Muscle of leg (tissue), 11 donors: Measurements from ENCODE around the gene SLC39A11. TPM values are rescaled to one million over a fixed set of nuclear protein-coding genes. Genes with fewer than 3 reads are reported as not detected.
"Not testable (repeated sequence)": the region's sequence is repeated elsewhere in the genome, so short reads cannot be mapped to it uniquely, and the experiment has no call there.

Experiments
- DNase-seq: peaks from one replicate; pipeline ENCODE4 v3.0.0; 2013
- H3K27ac ChIP-seq: one replicate; pipeline ENCODE4 v1.5.1; 2013; ENCODE audit warnings: mild to moderate bottlenecking, low read length, control low read depth
- H3K27me3 ChIP-seq: one replicate; pipeline ENCODE4 v1.6.1; 2013; ENCODE audit warnings: low read length; ENCODE audit not compliant: control insufficient read depth, insufficient read depth
- H3K36me3 ChIP-seq: one replicate; pipeline ENCODE4 v1.6.1; 2013; ENCODE audit warnings: low read length; ENCODE audit not compliant: control insufficient read depth, insufficient read depth
- H3K4me1 ChIP-seq: one replicate; pipeline ENCODE4 v1.6.1; 2013; ENCODE audit warnings: low read length; ENCODE audit not compliant: control insufficient read depth, insufficient read depth
- H3K4me3 ChIP-seq: one replicate; pipeline ENCODE4 v1.5.1; 2013; ENCODE audit warnings: low read length, control low read depth
- H3K9me3 ChIP-seq: replicated peaks from 2 replicates; pipeline ENCODE4 v1.6.1; 2013; ENCODE audit warnings: low read depth, low read length; ENCODE audit not compliant: control insufficient read depth
- WGBS: methylation state at CpG from one replicate; pipeline ENCODE4 v1.1.5; 2013; ENCODE audit warnings: missing lambda C conversion rate; ENCODE audit not compliant: insufficient coverage; 5-methylcytosine and 5-hydroxymethylcytosine counted together
- polyA plus RNA-seq, 8 donors: library from polyadenylated mRNA; unstranded; fragments of 120-200 nt; gene quantifications; one replicate each; pipeline versions ENCODE4 v1.2.1 to v1.2.3, GENCODE V29; 2013; ENCODE audit warnings: inconsistent platforms in 1 of 8, low replicate concordance in 1 of 8; ENCODE audit not compliant: insufficient read length in 8 of 8, insufficient read depth in 1 of 8
- total RNA-seq: library from RNA; stranded (reverse); fragments of 120-200 nt; gene quantifications from one replicate; pipeline ENCODE4 v1.2.4, GENCODE V29; 2013

Gene SLC39A11
- total and polyA plus RNA-seq, 9 donors, result 8.7 to 13.6 (median 10.0) TPM

- not testable (repeated sequence) for H3K27ac ChIP-seq, H3K27me3 ChIP-seq, H3K9me3 ChIP-seq, DNase-seq, H3K36me3 ChIP-seq, H3K4me1 ChIP-seq, H3K4me3 ChIP-seq
- 90% methylated on average over 2 of the region's 8 CpGs for WGBS
Measured at GRCh38 chr17:73097973-73098765, 5.7 kb upstream of the SLC39A11 start.

GRCh38 chr17:73096866-73097265, 4.4 kb upstream of the SLC39A11 start:
- no peak overlapping the region for H3K27ac ChIP-seq
- WGBS, result 89% methylated on average over 3 of the region's 6 CpGs

GRCh38 chr17:73096211-73096610, 3.7 kb upstream of the SLC39A11 start:
- no peak overlapping the region for H3K4me3 ChIP-seq
- H3K9me3 ChIP-seq, result no peaks in the 10 kb centered on the region
- peaks cover 12% of the 10 kb centered on the region for H3K4me1 ChIP-seq
- H3K27me3 ChIP-seq, result peaks cover 2% of the 10 kb centered on the region
- H3K36me3 ChIP-seq, result no peaks in the 10 kb centered on the region
- no peak for DNase-seq
- WGBS, result 86% methylated on average over 3 of the region's 6 CpGs
- H3K27ac ChIP-seq, result no peak overlapping the region

More at GRCh38 chr17:73096866-73097265, 4.4 kb upstream of the SLC39A11 start:
- DNase-seq, result no peak
- no peaks in the 10 kb centered on the region for H3K36me3 ChIP-seq
- peaks cover 2% of the 10 kb centered on the region for H3K27me3 ChIP-seq
- H3K4me3 ChIP-seq, result no peak overlapping the region
- H3K4me1 ChIP-seq, result peaks cover 7% of the 10 kb centered on the region
- H3K9me3 ChIP-seq, result no peaks in the 10 kb centered on the region

- H3K36me3 ChIP-seq, result peaks cover 3% of the 10 kb centered on the region
- WGBS, result 85% methylated on average over 4 of the region's 9 CpGs
- no peak overlapping the region for H3K4me3 ChIP-seq
- H3K27ac ChIP-seq, result no peak overlapping the region
- H3K9me3 ChIP-seq, result no peaks in the 10 kb centered on the region
- DNase-seq, result no peak
- H3K27me3 ChIP-seq, result peaks cover 2% of the 10 kb centered on the region
- H3K4me1 ChIP-seq, result peaks cover 12% of the 10 kb centered on the region
Measured at GRCh38 chr17:73093286-73093685, 798 bp upstream of the SLC39A11 start.

- H3K4me1 ChIP-seq, result peaks cover 12% of the 10 kb centered on the region
- 0% methylated on average over 12 of the region's 20 CpGs for WGBS
- DNase-seq, result peak; percentile 51
- peaks cover 10% of the 10 kb centered on the region for H3K36me3 ChIP-seq
- H3K27me3 ChIP-seq, result no peaks in the 10 kb centered on the region
- peak overlapping the region; percentile 22 for H3K27ac ChIP-seq
- peak overlapping the region; percentile 71 for H3K4me3 ChIP-seq
- H3K9me3 ChIP-seq, result no peaks in the 10 kb centered on the region
Measured at GRCh38 chr17:73091770-73092522, 542 bp downstream of the SLC39A11 start.

- no peak overlapping the region for H3K4me3 ChIP-seq
- H3K4me1 ChIP-seq, result peaks cover 12% of the 10 kb centered on the region
- H3K27me3 ChIP-seq, result no peaks in the 10 kb centered on the region
- peaks cover 10% of the 10 kb centered on the region for H3K36me3 ChIP-seq
- H3K27ac ChIP-seq, result no peak overlapping the region
- 40% methylated on average over 2 of the region's 4 CpGs for WGBS
- no peaks in the 10 kb centered on the region for H3K9me3 ChIP-seq
- no peak for DNase-seq
Measured at GRCh38 chr17:73091410-73091769, 1.1 kb downstream of the SLC39A11 start.

GRCh38 chr17:73090396-73091202, 1.9 kb downstream of the SLC39A11 start:
- Histone ChIP-seq H3K4me3 (no peak overlapping the region), H3K27me3 (no peaks in the 10 kb centered on the region), H3K27ac (no peak overlapping the region), H3K36me3 (peaks cover 10% of the 10 kb centered on the region), H3K9me3 (no peaks in the 10 kb centered on the region), H3K4me1 (peaks cover 12% of the 10 kb centered on the region)
- DNase-seq, result no peak
- WGBS, result 84% methylated on average over 6 of the region's 11 CpGs

GRCh38 chr17:73089322-73090317, 2.9 kb downstream of the SLC39A11 start:
- H3K27me3 ChIP-seq, result no peaks in the 10 kb centered on the region
- WGBS, result 80% methylated on average over 7 of the region's 12 CpGs

GRCh38 chr17:73088561-73088960, 3.9 kb downstream of the SLC39A11 start:
- Histone ChIP-seq H3K4me1 (peaks cover 12% of the 10 kb centered on the region), H3K9me3 (peaks cover 2% of the 10 kb centered on the region), H3K36me3 (peaks cover 19% of the 10 kb centered on the region), H3K27me3 (no peaks in the 10 kb centered on the region), H3K27ac (no peak overlapping the region), H3K4me3 (no peak overlapping the region)
- DNase-seq, result no peak
- 81% methylated on average over 8 of the region's 10 CpGs for WGBS

More at GRCh38 chr17:73089322-73090317, 2.9 kb downstream of the SLC39A11 start:
- no peak for DNase-seq
- Histone ChIP-seq H3K9me3 (no peaks in the 10 kb centered on the region), H3K27ac (no peak overlapping the region), H3K36me3 (peaks cover 13% of the 10 kb centered on the region), H3K4me1 (peaks cover 12% of the 10 kb centered on the region), H3K4me3 (no peak overlapping the region)
